HG03442 (cell line): ENCODE data around the gene TYRO3.

ENCODE experiments used
- ATAC-seq: cut with Tn5 transposase; IDR thresholded peaks from one replicate; pipeline ENCODE4 v1.9.1; 2021; ENCODE audit warnings: mild to moderate bottlenecking, moderate library complexity; ENCODE audit not compliant: unreplicated experiment

The TYRO3 gene

GRCh38 chr15:41558400-41559238 is at the start of gene TYRO3:
TYRO3 (plus strand) TSS chr15:41559212; CDS start chr15:41559258, 46 bp downstream.
- no peak for ATAC-seq

GRCh38 chr15:41510728-41511127 is 48.3 kb upstream of the TYRO3 start:
- ATAC-seq = no peak

- ATAC-seq = no peak
Measured at GRCh38 chr15:41511331-41511898, 47.6 kb upstream of the TYRO3 start.

- no peak for ATAC-seq
Measured at GRCh38 chr15:41511899-41512369, 47.1 kb upstream of the TYRO3 start.

DNA sequence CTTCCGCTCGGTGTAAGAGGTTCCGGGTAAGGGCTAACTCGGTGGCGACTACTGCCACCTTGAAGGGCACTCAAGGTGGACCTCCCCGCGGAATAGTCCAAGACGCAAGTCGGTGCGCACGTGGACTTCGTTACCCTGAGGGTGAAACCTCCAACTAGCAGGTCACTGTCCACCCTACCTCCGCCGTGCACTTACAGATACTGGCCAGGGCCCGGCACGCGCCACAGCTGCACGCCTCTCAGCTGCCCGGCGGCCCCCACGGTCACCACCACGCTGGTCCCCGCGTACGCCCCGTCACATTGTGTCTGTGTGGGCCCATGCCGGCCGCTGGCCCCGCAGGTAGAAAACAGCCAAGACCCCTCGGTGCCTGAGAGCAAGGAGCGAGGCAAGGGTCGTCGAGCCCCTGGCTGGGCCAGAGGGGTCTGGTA is 46.5 kb upstream of the TYRO3 start:
- no peak for ATAC-seq

DNA sequence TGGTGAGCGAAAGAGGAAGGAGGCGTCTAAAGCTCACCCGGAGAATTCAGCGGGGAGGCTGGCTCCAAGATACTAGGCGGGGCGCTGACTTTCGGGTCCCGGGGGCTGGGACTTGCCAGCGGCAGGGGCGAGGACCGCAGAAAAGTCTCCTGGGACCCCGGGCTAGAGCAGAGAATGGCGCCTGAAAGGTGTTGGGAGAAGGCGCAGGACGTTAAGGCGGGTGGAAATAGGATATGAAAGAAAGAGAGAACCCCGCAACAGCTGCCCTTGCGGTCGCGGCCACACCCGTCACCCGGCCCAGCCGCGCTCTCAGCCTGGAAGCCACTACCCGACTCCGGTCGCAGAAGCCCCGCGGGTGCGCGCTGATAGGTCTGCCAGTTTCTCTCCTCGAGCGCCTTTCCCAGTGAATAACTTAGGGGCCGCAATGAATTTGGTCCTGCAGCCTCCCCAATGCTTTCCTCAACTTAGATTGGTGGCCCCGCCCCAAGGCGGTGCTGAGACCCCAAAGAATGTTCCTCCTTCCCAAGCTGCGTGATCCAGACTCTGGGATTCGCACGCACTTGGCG is 46.0 kb upstream of the TYRO3 start:
- no peak for ATAC-seq

GRCh38 chr15:41513506-41514227 is 45.3 kb upstream of the TYRO3 start, which contains the start of gene LTK:
LTK (minus strand) TSS chr15:41513827; CDS start chr15:41513709, 118 bp downstream.
- no peak for ATAC-seq

- ATAC-seq = no peak
Measured at GRCh38 chr15:41517895-41518449, 41.0 kb upstream of the TYRO3 start.

GRCh38 chr15:41520636-41521035 is 38.4 kb upstream of the TYRO3 start:
- no peak for ATAC-seq

- ATAC-seq = no peak
Measured at GRCh38 chr15:41521614-41522013, 37.4 kb upstream of the TYRO3 start.

DNA sequence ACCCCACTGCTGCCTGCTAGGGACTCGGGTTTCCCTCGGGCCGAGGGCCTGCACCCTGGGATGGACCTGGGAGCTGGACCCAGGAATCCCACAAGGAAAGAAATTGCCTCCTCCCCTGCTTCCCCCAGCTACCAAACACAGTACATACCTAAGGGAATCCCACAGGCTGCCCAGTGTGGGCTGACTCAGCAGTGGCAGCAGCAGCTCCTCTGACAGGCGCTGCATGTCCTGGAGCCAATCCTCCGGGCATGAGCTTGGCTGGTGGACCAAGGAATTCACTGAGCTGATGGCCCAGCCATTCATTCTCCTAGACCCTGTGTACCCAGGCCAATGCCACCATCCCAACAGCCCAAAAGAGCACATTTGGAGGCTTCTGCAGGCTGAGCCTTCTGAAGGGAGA is 35.9 kb upstream of the TYRO3 start:
- no peak for ATAC-seq

DNA sequence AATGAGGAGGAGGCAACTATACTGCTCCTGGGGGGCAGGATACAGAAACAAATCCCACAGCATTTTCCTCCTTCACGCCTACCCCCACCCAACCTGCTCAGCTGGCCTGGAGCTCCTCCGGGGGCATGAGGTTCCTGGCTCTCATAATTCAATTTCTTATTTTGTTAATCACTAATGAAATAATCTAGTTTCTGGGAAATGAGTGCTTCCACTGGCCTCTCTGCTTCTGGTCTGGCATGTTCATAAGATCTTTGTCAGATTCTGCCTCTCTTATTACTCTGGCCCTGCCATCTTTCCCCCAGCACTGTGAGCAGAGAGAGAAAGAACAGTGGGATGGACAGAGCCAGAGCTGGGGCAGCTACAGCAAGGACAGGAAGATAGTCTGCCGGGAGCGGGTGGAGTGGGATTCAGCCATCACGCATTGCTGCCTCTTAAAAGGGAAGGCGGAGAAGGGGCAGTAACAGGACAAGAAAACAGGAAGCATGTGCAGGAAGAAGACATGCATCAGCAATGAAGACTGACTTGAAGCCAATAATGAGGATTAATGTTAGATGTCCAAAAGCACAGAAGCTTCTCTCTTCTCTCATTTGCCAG is 28.6 kb upstream of the TYRO3 start:
- ATAC-seq = no peak

- no peak for ATAC-seq
Measured at GRCh38 chr15:41535544-41535943, 23.5 kb upstream of the TYRO3 start.

GRCh38 chr15:41536866-41537265 is 22.1 kb upstream of the TYRO3 start:
- no peak for ATAC-seq

GRCh38 chr15:41543521-41543870 is 15.5 kb upstream of the TYRO3 start:
- no peak for ATAC-seq

DNA sequence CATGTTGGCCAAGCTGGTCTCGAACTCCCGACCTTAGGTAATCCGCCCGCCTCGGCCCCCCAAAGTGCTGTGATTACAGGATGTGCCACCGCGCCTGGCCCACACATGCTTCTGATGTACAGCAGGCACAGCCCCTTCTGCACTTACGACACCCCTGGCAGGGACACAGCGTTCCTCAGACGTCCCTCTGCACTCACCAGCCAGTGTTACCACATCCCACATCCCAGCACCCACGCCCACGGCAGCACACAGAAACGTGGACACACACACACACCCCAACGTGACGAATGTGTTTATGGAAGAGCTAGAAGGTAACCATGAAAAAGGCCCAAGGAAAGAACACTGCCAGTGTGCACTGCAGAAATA is 14.4 kb upstream of the TYRO3 start:
- no peak for ATAC-seq

- ATAC-seq = no peak
Measured at GRCh38 chr15:41545218-41545617, 13.8 kb upstream of the TYRO3 start.

GRCh38 chr15:41546851-41547786 is 11.9 kb upstream of the TYRO3 start:
- no peak for ATAC-seq

DNA sequence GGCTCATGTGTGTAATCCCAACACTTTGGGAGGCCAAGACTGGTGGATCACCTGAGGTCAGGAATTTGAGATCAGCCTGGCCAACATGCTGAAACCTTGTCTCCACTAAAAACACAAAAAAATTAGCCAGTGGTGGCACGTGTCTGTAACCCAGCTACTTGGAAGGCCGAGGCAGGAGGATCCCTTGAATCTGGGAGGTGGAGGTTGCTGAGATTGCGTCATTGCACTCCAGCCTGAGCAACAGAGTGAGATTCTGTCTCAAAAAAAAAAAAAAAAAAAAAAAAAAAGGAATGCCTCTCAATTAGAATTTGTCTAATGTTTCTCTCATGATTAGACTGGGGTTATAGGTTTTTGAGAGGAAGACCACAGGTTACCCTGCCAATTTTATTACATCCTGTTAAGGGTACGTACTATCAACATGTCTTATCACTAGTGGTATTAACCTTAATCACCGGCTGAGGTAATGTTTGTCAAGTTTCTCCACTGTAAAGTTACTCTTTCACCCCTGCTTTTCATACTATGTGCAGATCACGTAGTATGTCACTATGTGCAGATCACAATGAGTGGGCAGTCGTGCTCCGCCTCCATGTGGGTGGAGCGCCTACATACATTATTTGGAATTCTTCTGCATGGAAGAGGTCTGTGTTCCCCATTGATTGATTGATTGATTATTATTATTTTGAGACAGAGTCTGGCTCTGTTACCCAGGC is 8.8 kb upstream of the TYRO3 start:
- no peak for ATAC-seq
